OCI-LY1 (cell line): ENCODE results near the gene TTC38.

Experiments used
- CTCF ChIP-seq: fragments of 200-600 bp; sonication (generic), shearing (Covaris generic); IDR thresholded peaks from 2 replicates; pipeline ENCODE4 v1.5.1; 2017; ENCODE audit warnings: mild to moderate bottlenecking, antibody characterized with exemption, low read length, moderate library complexity, mixed read lengths
- EZH2 ChIP-seq: fragments of 200-600 bp; sonication (generic), shearing (Covaris generic); IDR thresholded peaks from 2 replicates; pipeline ENCODE4 v1.8.0; 2017; ENCODE audit warnings: borderline replicate concordance, mixed run types, mild to moderate bottlenecking, antibody characterized with exemption, low read length, moderate library complexity, mixed read lengths

DNA sequence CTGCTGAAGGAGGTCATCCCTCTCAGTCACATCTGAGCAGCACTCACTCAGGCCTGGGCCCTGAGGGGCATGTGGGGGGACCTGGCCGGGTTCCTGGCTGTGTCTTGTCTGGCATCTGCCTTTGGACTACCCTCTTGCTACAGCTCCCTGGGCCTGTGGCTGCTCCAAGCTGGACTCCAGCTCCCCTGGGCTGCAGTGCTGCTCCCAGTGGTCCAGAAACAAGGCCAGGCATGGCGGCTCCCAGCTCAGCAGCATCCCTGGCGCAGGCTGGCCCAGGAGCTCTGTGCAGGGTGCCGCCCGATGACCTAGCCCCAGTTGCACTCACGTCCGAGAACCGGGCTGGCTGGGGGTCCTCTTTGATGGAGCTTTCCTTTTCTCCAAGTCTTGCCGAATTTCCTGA lies 23.0 kb upstream of the TTC38 start:
- no peak for TF ChIP-seq CTCF
- TF ChIP-seq EZH2 = no peak
